Measurements from ENCODE around the gene VAMP2.

VAMP2 gene

GRCh38 chr17:8162233-8162996, at the start of gene VAMP2:
Gene VAMP2, minus strand, starts transcription at chr17:8162948. Its CDS starts 69 bp downstream, at chr17:8162879.
- peak; percentile 71 for DNase-seq (ENCODE audit: low read depth)
- no peak for TF ChIP-seq CTCF (conservative IDR thresholded peaks at IDR 0.05; ENCODE audit: low read length)

GRCh38 chr17:8210761-8211458, 48.2 kb upstream of the VAMP2 start:
- DNase-seq (ENCODE audit: low read depth): no peak
- TF ChIP-seq CTCF (conservative IDR thresholded peaks at IDR 0.05; ENCODE audit: low read length): no peak
- H3K4me3 ChIP-seq (ENCODE audit: low read length): peak overlapping the region; percentile 84

More at GRCh38 chr17:8162233-8162996, at the start of gene VAMP2:
- peak within 1 kb of the TSS; percentile 94 for H3K4me3 ChIP-seq (ENCODE audit: low read length)

- peak; percentile 96 for DNase-seq (ENCODE audit: low read depth)
- peak within 1 kb of the TSS; percentile 84 for H3K4me3 ChIP-seq (ENCODE audit: low read length)
- no peak for TF ChIP-seq CTCF (conservative IDR thresholded peaks at IDR 0.05; ENCODE audit: low read length)
Observed at GRCh38 chr17:8209907-8210760, 47.4 kb upstream of the VAMP2 start, which contains the start of gene AURKB. Gene AURKB, minus strand, starts transcription at chr17:8210575. Its CDS starts 351 bp downstream, at chr17:8210224.

GRCh38 chr17:8206536-8206935, 43.8 kb upstream of the VAMP2 start:
- DNase-seq (ENCODE audit: low read depth): no peak
- H3K4me3 ChIP-seq (ENCODE audit: low read length): no peak overlapping the region
- no peak for TF ChIP-seq CTCF (conservative IDR thresholded peaks at IDR 0.05; ENCODE audit: low read length)

GRCh38 chr17:8204761-8205555, 42.2 kb upstream of the VAMP2 start:
- no peak overlapping the region for H3K4me3 ChIP-seq (ENCODE audit: low read length)
- no peak for DNase-seq (ENCODE audit: low read depth)
- TF ChIP-seq CTCF (conservative IDR thresholded peaks at IDR 0.05; ENCODE audit: low read length): no peak

- no peak for TF ChIP-seq CTCF (conservative IDR thresholded peaks at IDR 0.05; ENCODE audit: low read length)
- peak; percentile 83 for DNase-seq (ENCODE audit: low read depth)
- H3K4me3 ChIP-seq (ENCODE audit: low read length): peak overlapping the region; percentile 52
Observed at GRCh38 chr17:8192070-8192815, 29.5 kb upstream of the VAMP2 start.

All from AG10803 (cell line).